NCI-H146 treated with DMSO at 0.1 percent for 48 hours (cell line): Measurements from ENCODE around the gene NEK5.
"Not testable (repeated sequence)": the region's sequence is repeated elsewhere in the genome, so short reads cannot be mapped to it uniquely, and the experiment has no call there.

ENCODE experiments used
- DNase-seq: peaks from one replicate; lab custom pipeline; 2025; ENCODE audit not compliant: unreplicated experiment; lab: John Stamatoyannopoulos, UW

NEK5 gene

DNA sequence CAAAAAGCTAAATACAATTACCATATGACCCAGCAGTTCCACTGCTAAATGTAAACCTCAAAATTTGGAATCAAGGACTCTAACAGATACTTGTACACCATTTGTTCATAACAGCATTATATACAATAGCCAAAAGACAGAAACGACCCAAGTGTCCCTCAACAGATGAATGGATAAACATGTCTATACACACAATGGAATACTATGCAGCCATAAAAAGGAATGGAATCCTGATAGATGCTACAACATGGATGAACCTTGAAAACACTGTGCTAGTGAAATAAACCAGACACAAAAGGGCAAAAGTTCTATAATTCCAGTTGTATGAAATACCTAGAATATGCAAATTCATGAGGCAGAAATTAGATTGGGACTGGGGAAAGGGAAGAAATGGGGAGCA lies 18.4 kb upstream of the NEK5 start:
- DNase-seq = no peak

DNA sequence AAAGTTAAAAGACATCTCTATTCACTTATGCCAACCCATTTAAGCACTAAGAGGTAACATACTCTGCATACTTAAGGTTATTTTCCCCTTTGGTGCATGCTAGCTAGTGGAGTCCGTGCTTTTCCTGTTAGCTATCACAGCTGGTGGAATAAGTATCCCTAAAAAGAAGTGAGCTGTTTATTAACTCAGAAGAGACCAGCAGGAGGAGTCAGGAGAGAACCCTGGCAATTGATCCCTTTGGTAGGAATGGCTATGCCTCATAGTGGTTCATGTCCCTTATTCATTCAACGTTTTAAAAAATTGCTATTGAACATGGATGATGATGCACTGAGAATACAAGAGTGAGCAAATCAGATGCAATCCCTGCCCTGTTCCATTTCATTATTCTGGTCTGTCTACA lies 12.4 kb upstream of the NEK5 start:
- DNase-seq = no peak

DNA sequence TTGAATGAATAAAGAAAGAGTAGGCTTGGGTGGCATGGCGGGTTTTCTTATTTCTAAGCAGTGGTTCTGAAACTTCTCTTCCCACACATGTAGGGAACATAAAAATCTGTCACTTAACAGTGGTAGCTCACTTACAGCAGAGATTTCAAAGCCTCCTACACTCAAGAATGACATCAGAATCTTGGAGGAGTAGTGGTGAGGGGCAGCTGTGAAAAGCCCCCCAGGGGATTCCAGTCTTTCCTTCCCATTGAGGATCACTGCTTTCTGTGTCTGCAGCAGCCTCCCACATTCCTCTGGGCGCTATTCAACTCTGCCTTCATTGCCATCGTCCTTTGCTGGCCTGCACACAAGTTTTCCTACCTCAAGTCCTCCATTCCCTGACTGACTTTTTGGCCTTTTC lies 8.6 kb upstream of the NEK5 start:
- DNase-seq = no peak

DNA sequence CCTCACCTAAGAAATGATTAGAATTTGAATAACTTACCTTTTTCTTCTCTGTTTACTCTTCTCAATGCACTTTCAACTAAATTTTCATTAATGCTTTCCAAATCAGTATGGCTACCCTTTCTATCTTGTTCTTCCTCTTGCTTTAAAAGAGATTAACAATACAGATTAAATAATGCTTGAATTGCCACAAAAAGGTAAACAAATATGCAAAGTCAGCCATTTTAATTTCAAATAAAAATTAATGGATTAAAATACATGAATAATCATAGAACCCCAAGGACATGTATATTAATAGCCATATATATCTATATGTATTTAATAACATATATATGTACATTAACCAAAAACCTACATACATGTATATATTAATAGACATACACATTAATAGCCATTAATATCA lies 7.9 kb upstream of the NEK5 start:
- no peak for DNase-seq

DNA sequence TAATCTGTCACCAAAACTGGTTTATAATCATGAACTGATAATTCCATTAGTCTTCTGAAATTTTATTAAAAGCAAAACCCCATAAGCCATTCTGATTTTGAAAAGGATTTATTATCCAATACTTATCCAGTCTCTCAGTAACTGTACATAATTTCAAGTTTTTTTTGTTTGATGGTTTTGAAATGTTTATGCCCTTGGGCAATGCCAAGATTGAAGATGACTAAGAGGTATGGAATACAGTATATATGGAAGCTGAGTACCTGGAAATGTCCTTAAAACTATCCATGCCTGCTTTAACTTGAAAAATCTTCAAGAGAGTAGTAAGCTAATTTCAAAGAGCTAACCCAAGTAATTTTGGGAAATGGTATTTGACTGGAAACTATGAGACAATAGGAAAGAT lies 1.8 kb upstream of the NEK5 start:
- DNase-seq = no peak

DNA sequence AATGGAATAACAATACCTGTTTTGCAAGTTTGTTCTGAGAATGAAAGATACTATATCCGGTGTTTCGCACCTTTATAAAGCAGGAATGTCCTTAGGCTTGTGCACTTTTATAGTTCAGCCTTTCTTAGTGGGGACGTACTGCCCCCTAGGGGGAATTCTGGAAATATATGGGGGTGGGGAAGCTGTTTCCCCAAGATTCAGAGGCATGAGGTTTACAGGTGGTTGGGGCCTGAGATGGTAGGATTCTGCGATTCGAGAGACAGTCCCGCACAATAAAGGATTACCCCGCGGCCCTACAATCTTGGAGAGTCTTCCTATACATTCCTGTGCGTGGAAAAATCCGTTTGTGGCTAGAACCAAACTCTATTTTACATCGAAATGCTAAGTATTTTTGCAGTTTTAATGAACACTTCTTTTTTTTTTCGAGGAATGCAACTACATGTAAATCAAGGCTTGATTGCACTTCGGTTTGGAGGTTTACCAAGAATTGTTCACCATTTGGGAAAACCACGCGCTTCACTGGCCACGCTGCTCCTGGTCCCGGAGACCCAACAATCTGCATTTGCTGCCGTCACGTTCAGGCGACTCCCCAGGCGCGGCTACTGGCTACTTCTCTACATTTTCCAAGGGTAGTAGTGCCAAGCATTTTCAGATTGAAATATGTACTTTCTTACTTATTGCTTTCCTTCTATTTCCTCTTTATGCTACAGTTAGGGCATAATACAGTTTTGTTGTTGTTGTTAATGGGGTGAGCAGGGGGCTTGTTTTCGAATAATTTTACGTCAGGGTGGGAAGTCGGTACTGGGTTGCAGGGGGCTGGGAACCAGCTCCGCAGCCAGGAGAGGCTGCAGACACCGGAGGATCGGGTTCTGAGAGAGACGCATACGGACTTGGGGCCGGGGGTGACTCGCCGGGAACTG lies 830 bp downstream of the NEK5 start:
- DNase-seq = peak; percentile 43

DNA sequence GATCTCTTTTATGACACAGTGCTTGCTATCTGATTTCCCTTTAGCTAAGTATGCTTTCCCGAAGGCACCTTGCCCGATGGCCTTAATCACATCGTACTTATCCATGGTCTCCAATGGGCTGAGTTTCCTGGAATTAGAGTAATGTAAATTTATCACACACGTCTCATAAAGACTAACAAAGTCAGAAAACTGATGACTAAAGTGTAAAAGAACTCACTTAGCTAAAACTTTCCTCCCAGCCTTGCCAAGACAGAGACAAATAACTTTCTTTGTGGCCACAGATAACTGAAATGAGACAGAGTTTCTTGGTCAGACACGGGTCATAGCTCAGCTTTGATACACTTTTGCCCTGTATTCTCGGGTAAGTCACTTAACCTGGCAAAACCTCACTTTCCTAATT lies 1.5 kb downstream of the NEK5 start:
- DNase-seq = no peak

DNA sequence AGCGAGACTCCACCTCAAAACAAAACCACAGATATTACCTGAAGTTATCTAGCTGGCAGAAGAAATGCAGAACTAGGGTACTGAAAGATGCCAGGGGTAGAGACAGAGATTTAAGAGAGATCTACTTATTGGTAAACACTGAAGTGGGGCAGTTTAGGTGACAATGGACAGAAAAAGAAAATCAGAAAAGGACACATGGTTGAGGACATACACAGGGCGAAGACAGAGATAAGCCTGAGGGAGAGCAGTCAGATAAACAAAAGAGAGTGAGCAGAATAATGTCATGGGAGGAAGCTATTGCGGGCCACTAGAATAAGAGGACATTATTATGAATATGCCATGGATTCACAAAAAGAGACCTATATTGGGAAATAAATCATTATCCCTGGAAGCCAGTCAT lies 3.3 kb downstream of the NEK5 start:
- DNase-seq = no peak

DNA sequence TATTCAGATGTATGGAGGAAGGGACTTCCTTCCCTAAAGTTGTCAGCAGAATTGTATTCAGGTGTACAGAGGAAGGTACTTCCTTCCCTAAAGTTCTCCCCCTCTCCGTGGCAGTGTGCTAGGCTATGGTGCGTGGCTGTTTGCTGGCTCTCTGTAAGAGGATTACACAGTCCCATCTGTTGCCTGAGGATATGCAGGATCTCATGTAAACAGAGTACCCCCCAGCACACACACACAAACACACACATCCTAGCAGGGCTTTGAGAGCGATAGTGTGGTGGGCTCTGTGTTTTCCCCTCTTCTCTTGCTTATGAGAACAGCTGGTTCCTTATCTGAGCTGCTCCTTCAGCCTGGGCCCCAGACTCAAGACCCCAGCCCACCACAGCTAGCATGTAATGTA lies 10.3 kb downstream of the NEK5 start:
- no peak for DNase-seq

DNA sequence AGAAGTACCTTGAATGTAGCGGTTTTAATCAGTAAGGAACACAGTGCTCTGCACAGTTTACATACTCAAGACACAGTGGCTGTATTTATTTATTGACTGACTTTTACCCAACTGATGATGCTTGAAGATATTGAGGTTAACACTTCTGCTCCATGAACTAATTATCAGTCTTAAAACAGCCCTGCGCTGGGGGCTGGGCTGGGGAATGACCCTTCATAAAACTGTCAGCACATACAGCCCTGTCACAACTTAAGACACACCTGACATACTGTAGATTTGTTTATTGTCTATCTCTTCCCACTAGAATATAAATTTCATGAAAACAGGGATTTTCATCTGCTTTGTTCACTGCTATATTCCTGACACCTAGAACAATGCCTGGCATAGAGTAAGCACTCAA lies 10.8 kb downstream of the NEK5 start:
- DNase-seq = no peak

DNA sequence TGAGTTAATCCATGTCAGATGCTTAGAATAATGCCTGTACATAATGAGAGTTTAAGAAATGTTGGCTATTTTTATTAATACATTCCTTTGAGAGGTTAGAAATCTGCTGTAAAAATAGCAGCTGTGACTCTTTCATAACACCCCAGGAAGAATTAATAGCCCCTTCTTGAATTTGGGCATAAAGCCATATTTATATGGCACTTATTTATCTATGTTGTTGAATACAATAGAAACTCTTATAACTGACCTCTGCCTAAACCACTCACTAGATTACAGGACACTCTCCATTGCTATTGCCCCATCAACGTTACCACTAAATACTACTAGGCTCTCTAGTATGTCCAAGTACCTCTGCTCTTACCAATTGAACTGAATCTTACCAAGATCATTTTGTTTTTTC lies 16.3 kb downstream of the NEK5 start:
- DNase-seq = no peak

DNA sequence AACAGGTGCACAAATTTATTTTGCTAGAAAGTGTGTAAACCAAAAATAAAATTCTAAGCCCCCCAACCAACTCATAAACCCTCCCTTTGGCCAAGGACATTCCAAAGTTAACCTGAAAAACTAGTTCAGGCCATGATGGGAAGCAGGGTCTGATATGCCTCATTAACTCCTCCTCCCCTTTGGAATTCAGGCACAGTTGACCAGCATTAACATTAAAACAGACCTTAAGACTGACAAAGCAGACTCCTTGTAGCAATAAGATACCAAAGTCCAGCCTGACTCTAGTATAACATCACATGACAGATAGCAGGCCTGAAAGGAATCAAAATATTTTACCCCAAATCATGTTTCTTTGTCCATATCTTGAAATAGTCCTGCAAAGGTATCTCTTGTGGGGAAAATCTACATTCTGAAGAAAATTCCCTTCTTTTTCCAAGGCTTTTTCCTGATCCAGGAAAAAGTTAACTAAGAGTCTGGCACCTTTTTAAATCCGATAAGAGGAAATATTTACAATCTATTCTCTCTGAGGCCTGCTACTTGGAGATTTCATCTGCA lies 19.7 kb downstream of the NEK5 start:
- no peak for DNase-seq

DNA sequence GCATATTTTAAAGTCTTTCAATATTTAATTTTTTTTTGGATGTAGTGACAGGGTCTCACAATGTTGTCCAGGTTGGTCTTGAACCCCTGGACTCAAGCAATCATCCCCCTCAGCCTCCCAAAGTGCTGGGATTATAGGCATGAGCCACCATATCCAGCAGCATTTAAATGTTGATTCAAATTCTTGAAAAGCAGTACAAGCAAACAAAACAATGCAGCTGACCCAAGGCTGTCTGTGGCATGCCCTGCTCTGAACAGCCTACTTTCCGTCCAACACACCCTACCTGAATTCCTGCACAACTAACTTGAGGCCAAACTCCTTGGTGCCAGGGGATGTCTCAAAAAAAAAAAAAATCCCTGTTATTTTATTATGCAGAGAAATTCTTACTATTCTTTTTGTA lies 23.0 kb downstream of the NEK5 start:
- DNase-seq = no peak

DNA sequence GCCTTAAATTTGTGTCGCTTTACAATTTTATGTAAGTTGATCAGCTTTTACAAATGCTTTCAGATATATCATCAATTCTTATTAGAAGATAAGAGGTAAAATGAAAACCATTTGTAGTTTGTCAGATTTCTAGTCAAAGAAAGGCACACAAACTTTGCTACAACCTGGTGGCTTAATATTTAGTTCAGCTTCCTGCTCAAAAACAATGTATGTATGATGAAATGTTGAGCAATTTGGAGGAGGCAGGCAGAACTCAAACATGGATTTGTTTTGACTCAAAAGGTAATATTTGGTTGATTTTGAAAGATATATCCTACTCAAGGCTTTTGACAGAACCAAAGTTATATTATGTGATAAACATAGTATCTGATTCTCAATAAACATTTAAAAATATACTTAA lies 24.2 kb downstream of the NEK5 start:
- no peak for DNase-seq

DNA sequence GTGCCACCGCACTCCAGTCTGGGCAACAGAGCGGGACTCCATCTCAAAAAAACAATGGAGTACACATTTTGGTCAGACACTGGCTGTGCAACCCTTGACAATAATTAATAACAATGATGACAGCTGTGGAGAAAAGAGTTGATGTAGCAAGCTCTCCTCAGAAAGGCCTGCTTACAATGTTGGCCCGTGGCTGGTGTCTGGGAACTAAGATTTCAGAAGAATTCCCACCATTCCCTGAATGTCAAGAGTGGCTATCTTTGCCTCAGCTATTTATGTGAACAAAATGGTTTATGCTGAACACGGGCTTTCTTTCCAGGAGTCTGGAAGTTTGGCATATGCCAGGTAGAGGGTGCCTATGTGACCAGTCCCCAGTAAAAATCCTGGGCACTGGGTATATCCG lies 25.5 kb downstream of the NEK5 start:
- DNase-seq = no peak

DNA sequence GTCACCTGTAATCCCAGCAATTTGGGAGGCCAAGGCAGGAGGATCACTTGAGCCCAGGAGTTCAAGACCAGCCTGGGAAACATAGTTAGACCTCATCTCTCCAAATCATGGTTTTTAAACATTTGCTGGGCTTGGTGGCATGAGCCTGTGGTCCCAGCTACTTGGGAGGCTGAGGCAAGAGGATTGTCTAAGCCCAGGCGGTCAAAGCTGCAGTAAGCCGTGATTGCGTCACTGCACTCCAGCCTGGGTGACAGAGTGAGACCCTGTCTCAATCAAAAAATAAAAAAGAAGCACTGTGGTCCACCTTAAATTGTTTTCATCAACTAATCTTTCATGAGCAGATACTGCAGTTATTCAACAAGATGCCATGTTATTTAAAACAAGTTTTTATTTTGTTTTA lies 26.4 kb downstream of the NEK5 start:
- not testable (repeated sequence) for DNase-seq

DNA sequence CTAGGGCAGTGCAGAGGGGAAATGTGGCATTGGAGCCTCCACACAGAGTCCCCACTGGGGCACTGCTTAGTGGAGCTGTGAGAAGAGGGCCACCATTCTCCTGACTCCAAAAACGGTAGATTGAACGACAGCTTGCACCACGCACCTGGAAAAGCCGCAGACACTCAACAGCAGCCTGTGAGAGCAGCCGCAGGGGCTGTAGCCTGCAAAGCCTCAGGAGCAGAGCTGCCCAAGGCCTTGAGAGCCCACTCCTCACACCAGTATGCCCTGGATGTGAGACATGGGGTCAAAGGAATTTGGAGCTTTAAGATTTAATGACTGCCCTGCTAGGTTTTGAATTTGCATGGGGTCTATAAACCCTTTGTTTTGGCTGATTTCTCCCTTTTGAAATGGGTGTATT lies 31.7 kb downstream of the NEK5 start:
- DNase-seq = no peak

DNA sequence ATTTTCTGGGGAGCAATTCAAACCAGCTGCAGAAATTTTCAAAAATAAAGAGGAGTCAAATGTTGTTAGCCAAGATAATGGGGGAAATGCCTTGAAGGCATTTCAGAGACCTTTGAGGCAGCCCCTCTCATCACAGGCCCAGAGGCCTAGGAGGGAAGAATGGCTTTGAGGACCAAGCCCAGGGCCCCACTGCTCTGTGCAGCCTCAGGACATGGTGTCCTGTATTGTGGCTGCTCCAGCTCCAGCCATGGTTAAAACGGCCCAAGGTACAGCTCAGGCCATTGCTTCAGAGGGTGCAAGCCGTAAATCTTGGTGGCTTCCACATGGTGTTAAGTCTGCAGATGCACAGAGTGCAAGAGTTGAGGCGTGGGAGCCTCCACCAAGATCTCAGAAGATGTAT lies 32.1 kb downstream of the NEK5 start:
- DNase-seq = no peak

DNA sequence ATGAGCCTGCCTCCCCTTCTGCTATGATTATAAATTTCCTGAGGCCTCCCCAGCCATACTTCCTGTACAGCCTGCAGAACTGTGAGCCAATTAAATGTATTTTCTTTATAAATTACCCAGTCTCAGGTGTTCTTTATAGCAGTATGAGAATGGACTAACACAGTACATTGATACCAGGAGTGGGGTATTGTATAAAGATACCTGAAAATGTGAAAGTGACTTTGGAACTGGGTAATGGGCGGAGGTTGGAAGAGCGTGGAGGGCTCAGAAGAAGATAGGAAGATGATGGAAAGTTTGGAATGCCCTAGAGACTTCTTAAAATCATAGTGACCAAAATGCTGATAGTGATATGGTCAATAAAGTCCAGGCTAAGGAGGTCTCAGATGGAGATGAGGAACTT lies 32.8 kb downstream of the NEK5 start:
- no peak for DNase-seq

DNA sequence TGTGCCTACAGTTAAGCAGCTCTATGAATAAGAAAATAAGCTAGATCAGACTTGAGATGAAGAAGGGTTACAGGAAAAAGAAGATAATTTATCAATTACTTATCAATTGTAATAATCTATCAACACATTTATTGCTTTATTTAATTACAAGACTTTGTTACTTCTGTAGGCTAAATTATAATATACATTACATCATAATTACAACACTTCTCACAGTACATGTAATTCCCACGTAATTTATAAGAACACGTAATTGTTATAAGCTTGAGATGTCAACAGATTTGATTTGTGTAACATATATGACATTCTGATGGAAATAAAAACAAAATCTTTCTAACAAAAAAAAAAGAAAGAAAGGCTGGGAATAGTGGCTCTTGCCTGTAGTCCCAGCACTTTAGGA lies 36.8 kb downstream of the NEK5 start:
- no peak for DNase-seq

DNA sequence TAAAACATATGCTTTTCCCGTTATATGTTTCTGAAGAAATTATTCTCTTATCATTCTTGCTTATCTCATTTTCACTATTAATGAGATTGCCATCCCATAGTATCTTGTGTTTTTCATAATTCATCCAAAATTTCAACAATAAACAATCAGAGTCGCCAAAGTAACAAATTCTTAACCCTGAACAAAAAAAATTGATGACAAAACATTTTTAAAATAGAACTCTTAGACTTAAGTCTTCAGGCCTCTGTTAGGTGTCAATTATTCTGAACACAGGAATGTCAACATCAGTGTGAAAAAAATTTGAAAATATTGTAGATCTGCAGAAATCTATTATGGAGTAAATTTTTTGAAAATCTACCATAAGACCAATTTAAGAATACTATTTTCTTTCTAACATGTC lies 37.4 kb downstream of the NEK5 start:
- DNase-seq = no peak

DNA sequence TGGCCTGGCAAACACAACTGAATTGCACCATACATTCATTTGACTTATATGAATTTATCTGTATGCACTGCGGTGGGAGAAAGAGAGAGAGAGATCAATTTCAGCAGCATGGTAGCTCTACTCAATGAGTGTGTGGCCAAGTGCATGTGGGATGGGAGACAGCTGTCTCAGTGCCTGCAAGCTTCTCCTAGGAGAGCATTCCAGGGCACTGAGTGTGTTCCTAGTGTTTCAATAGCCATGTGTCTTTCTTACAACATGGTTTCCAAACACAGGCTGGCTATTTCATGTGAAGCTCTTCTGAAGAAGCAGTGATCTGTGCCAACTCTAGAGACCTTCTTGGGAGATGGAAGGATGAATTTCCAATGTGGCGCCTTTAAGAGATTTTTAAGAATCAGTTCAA lies 43.5 kb downstream of the NEK5 start:
- no peak for DNase-seq

DNA sequence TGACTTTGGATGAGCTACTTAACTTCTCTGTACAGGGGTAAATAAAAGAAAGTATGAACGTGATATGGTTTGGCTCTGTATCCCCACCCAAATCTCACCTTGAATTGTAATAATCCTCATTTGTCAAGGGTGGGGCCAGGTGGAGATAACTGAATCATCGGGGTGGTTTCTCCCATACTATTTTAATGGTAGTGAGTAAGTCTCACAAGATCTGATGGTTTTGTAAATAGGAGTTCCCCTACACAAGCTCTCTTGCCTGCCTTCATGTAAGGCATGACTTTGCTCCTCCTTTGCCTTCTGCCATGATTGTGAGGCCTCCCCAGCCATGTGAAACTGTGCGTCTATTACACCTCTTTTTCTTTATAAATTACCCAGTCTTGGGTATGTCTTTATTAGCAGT lies 43.9 kb downstream of the NEK5 start:
- not testable (repeated sequence) for DNase-seq
